GM06990 (cell line): ENCODE measurements around the gene KRT73.

Experiments
- DNase-seq: peaks from one replicate; pipeline ENCODE4 v3.0.0-alpha.2; 2011; ENCODE audit not compliant: insufficient read length; ENCODE audit errors: extremely low read depth
- H3K27me3 ChIP-seq: replicated peaks from 2 replicates; pipeline ENCODE4 v1.6.0; 2011; ENCODE audit warnings: low read length; ENCODE audit not compliant: control insufficient read depth, insufficient read depth
- H3K36me3 ChIP-seq: 2 replicates; pipeline ENCODE4 v1.5.1; 2011; ENCODE audit warnings: low read length; ENCODE audit not compliant: control insufficient read depth, insufficient read depth
- H3K4me3 ChIP-seq: replicated peaks from 2 replicates; pipeline ENCODE4 v1.5.1; 2011; ENCODE audit warnings: low read depth, mild to moderate bottlenecking, control low read depth, low read length
- TF ChIP-seq, protein P1 (sequence below): IDR thresholded peaks from 2 replicates; pipeline ENCODE4 v1.5.1; 2011; ENCODE audit warnings: low read length, control low read depth, mild to moderate bottlenecking, inconsistent platforms; ENCODE audit not compliant: insufficient read depth, poor library complexity, severe bottlenecking

KRT73 gene

DNA sequence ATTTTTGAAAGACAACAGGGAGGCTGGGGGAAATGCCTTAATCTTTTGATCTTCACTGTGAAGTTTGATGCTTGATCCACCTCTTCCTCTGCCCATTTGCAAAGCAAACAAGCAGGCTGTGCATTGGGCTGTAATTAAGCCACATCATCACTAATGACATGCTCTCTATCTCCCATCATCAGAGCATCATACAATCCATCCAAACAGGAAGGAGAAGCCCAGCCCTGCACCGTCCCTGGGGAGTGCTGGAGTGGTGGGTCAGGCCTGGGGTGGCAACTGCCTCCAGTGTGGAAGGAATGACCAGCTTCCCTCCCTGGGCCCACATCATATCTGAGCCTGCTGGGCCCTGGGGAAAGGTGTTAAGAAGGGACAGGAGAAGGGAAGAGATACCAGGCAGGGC lies 37.9 kb downstream of the KRT73 start:
- TF ChIP-seq, protein P1, sequence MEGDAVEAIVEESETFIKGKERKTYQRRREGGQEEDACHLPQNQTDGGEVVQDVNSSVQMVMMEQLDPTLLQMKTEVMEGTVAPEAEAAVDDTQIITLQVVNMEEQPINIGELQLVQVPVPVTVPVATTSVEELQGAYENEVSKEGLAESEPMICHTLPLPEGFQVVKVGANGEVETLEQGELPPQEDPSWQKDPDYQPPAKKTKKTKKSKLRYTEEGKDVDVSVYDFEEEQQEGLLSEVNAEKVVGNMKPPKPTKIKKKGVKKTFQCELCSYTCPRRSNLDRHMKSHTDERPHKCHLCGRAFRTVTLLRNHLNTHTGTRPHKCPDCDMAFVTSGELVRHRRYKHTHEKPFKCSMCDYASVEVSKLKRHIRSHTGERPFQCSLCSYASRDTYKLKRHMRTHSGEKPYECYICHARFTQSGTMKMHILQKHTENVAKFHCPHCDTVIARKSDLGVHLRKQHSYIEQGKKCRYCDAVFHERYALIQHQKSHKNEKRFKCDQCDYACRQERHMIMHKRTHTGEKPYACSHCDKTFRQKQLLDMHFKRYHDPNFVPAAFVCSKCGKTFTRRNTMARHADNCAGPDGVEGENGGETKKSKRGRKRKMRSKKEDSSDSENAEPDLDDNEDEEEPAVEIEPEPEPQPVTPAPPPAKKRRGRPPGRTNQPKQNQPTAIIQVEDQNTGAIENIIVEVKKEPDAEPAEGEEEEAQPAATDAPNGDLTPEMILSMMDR, result no peak
- Histone ChIP-seq H3K36me3 (no peaks in the 10 kb centered on the region), H3K4me3 (no peak overlapping the region), H3K27me3 (peaks cover 6% of the 10 kb centered on the region)
- no peak for DNase-seq

GRCh38 chr12:52579468-52580465 lies 38.6 kb downstream of the KRT73 start:
- Histone ChIP-seq H3K36me3 (no peaks in the 10 kb centered on the region), H3K27me3 (peaks cover 6% of the 10 kb centered on the region), H3K4me3 (no peak overlapping the region)
- no peak for DNase-seq
- TF ChIP-seq, protein P1, result no peak

DNA sequence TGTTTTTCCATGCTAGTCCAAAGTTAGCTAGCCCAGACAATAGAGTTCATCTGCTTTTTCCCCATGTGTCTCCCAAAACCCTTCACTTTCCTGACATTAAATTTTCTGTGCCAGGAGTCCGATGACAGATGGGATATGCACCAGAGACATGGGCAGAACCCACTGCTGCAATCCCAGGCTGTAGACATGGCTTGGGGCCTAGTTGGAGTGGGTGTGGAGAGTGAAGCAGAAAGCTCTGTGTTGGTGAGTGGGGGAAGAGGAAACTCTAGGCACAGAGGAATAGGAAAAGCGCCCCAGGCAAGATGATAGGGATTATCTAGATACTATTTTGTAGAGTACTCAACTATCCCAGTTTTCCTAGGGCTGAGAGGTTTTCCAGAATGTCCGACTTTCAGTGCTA lies 39.9 kb downstream of the KRT73 start:
- H3K36me3 ChIP-seq, result no peaks in the 10 kb centered on the region
- DNase-seq, result no peak
- H3K4me3 ChIP-seq, result no peak overlapping the region
- peaks cover 6% of the 10 kb centered on the region for H3K27me3 ChIP-seq
- TF ChIP-seq, protein P1, result no peak

DNA sequence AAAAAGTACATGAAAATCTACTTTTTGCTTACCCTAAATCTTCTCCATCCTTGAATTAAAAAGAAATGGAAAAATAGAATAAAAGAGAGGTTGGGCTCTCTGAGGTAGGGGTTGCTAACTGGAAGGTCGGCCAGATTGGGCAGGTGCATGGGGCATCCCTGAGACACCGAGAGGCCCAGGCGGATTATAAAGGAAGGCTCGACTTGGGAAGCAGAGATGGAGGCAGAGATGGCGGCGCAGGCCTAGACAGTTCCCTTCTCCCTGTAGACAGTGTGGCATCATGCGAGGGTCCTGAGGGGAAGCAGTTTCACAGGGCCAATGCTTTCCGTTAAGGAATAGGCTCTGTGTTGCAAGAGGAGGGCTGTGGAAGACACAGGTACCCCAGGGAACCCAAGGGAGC lies 41.0 kb downstream of the KRT73 start:
- Histone ChIP-seq H3K36me3 (no peaks in the 10 kb centered on the region), H3K27me3 (peaks cover 6% of the 10 kb centered on the region), H3K4me3 (no peak overlapping the region)
- TF ChIP-seq, protein P1, result no peak
- no peak for DNase-seq

GRCh38 chr12:52575948-52576347 lies 42.4 kb downstream of the KRT73 start:
- DNase-seq, result no peak
- Histone ChIP-seq H3K27me3 (peaks cover 10% of the 10 kb centered on the region), H3K36me3 (no peaks in the 10 kb centered on the region), H3K4me3 (no peak overlapping the region)
- TF ChIP-seq, protein P1, result no peak
